AG04449 (cell line): ENCODE results near the gene CAP2.

Experiments used
- CTCF ChIA-PET: fragments of 350-600 bp; formaldehyde crosslinking; extraction: SDS; loops from one replicate; lab custom pipeline; 2021; ENCODE audit warnings: antibody characterized with exemption; lab: Yijun Ruan, JAX
- POLR2A ChIA-PET: fragments of 400-600, 350-600 bp; formaldehyde crosslinking; extraction: SDS; loops from one replicate; lab custom pipeline; 2020; ENCODE audit warnings: antibody characterized with exemption, inconsistent platforms; lab: Yijun Ruan, JAX
- DNase-seq: peaks from one replicate; pipeline ENCODE4 v3.0.0-alpha.2; 2010; ENCODE audit warnings: low read depth, low spot score
- H3K4me3 ChIP-seq: 2 replicates; pipeline ENCODE4 v1.5.1; 2011; ENCODE audit warnings: low read depth, mild to moderate bottlenecking, control low read depth, low read length
- CTCF ChIP-seq: IDR thresholded peaks from one replicate; pipeline ENCODE4 v1.5.1; 2011; ENCODE audit warnings: mild to moderate bottlenecking, moderate library complexity, low read length, control low read depth, inconsistent platforms; ENCODE audit not compliant: insufficient read depth; ENCODE audit errors: missing control alignments

The CAP2 gene

GRCh38 chr6:17367868-17368267, 25.5 kb upstream of the CAP2 start:
- POLR2A ChIA-PET: no interaction called here
- H3K4me3 ChIP-seq: no peak overlapping the region
- CTCF ChIA-PET: no interaction called here
- no peak for DNase-seq
- TF ChIP-seq CTCF: no peak

GRCh38 chr6:17381424-17382147, 11.8 kb upstream of the CAP2 start:
- ChIA-PET CTCF (interaction anchor here (0.9 to 1.4 kb wide), 2 partner anchors 11 to 202 kb away, joined by 3 to 4 read pairs; partner anchors contain the start of gene CAP2), POLR2A (interaction anchor here (0.6 kb wide), 1 partner anchor 34 kb away, joined by 3 read pairs; no protein-coding TSS in a partner anchor)
- peak; percentile 67 for DNase-seq
- TF ChIP-seq CTCF: no peak
- no peak overlapping the region for H3K4me3 ChIP-seq

GRCh38 chr6:17385660-17386059, 7.7 kb upstream of the CAP2 start:
- ChIA-PET CTCF (no interaction called here), POLR2A (interaction anchor here (1.0 kb wide), 2 partner anchors 9 to 33 kb away, joined by 3 read pairs; no protein-coding TSS in a partner anchor)
- no peak for TF ChIP-seq CTCF
- no peak overlapping the region for H3K4me3 ChIP-seq
- DNase-seq: peak; percentile 73

GRCh38 chr6:17388365-17388764, 5.0 kb upstream of the CAP2 start:
- CTCF ChIA-PET: no interaction called here
- H3K4me3 ChIP-seq: no peak overlapping the region
- no peak for TF ChIP-seq CTCF
- DNase-seq: no peak
- POLR2A ChIA-PET: no interaction called here

GRCh38 chr6:17389274-17389847, 4.0 kb upstream of the CAP2 start:
- peak; percentile 44 for DNase-seq
- H3K4me3 ChIP-seq: no peak overlapping the region
- POLR2A ChIA-PET: interaction anchor here (1.0 kb wide), 1 partner anchor 29 kb away, joined by 4 read pairs; no protein-coding TSS in a partner anchor
- no peak for TF ChIP-seq CTCF
- CTCF ChIA-PET: no interaction called here

GRCh38 chr6:17390276-17390675, 3.1 kb upstream of the CAP2 start:
- no peak for TF ChIP-seq CTCF
- POLR2A ChIA-PET: no interaction called here
- CTCF ChIA-PET: no interaction called here
- DNase-seq: no peak
- H3K4me3 ChIP-seq: no peak overlapping the region
